Measurements from ENCODE around the gene BMP7. TPM values are rescaled to one million over a fixed set of nuclear protein-coding genes. Genes with fewer than 3 reads are reported as not detected.
"Not testable (repeated sequence)": the region's sequence is repeated elsewhere in the genome, so short reads cannot be mapped to it uniquely, and the experiment has no call there.

The BMP7 gene
- total RNA-seq, 2 experiments from 2014 or later = not detected

DNA sequence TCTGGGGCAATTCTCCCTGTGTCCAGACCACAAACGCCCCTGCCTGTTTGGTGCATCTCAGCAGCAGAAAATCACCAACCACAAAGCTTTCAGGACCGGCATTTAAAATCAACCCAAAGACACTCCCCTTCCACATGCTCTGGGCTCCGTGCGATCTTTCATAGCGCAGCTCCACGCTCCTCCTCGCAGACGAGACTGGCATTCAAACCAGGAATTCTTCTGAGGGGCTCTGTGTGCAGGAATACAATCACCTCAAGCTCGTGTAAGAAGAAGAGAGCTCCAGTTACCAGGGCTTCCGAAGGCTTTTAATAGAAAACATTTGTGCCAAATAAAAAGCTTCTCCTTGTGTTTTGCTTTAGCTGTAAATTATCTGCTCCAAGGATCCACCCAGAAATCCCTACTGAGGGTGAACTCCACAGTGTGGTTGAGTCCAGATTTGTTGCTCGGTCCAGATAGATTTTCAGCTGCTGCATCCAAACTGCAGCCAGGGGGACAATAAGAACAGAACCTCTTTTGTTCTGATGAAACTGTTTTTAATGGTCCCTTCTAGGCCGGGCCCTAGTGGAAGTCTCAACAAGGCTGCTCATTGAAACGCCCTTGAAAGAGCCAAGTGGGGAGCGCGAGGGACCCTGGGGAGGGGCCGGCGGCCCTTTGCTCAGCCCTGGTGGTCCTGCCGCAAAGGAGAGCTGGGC is 16.4 kb upstream of the BMP7 start:
- peaks cover 37% of the 10 kb centered on the region for H3K27me3 Mint-ChIP-seq
- H3K9me3 Mint-ChIP-seq = no peaks in the 10 kb centered on the region
- POLR2A ChIA-PET = no interaction called here
- H3K36me3 Mint-ChIP-seq = no peaks in the 10 kb centered on the region
- CTCF ChIA-PET = no interaction called here
- DNase-seq = no peak
- H3K4me1 Mint-ChIP-seq (ENCODE audit: low read depth) = no peaks in the 10 kb centered on the region
- intact Hi-C loops (cut with micrococcal nuclease) = no loop called here
- H3K27ac Mint-ChIP-seq = no peak overlapping the region
- H3K4me3 Mint-ChIP-seq = no peak overlapping the region

DNA sequence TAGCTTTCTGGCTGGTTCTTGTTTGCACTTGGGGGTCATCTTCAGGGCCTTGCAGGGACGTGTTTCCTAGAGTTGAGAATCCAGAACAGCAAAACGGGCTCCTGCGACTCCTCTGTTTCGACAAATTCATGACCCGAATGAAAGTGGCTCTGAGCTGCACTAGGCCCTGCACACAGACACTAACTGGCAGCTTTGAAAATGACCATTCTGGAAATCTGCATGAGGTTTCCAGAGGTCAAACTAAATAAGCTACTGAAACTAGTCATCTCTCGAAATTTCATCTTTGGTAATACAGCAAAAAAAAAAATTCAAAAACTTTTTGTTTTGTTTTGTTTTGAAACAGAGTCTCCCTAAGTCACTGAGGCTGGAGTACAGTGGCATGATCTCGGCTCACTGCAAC is 15.5 kb upstream of the BMP7 start:
- intact Hi-C loops (cut with micrococcal nuclease) = no loop called here
- DNase-seq = no peak
- no peaks in the 10 kb centered on the region for H3K9me3 Mint-ChIP-seq
- no peak overlapping the region for H3K4me3 Mint-ChIP-seq
- H3K27me3 Mint-ChIP-seq = peaks cover 30% of the 10 kb centered on the region
- ChIA-PET CTCF (no interaction called here), POLR2A (no interaction called here)
- no peak overlapping the region for H3K27ac Mint-ChIP-seq
- H3K4me1 Mint-ChIP-seq (ENCODE audit: low read depth) = no peaks in the 10 kb centered on the region
- no peaks in the 10 kb centered on the region for H3K36me3 Mint-ChIP-seq

DNA sequence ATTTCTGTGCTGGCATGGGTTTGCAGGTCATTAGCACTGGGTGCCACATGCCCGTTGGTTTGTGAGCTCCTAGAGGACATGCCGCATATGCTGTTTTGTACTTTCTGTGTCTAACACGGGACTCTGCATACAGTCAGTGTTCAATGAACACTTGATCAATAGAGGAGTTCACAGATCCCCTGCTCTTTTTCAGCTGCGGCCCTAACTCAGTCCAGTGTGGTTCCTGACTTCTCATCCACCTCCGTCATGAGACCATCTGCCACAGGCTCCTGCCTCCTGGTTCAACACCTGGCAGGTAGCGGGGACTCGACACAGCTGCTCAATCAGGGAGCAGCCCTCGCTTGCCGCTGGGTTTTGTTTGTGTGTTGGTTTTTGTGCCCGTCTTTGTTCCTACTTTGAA is 13.8 kb upstream of the BMP7 start:
- Mint-ChIP-seq H3K4me3 (no peak overlapping the region), H3K36me3 (no peaks in the 10 kb centered on the region)

DNA sequence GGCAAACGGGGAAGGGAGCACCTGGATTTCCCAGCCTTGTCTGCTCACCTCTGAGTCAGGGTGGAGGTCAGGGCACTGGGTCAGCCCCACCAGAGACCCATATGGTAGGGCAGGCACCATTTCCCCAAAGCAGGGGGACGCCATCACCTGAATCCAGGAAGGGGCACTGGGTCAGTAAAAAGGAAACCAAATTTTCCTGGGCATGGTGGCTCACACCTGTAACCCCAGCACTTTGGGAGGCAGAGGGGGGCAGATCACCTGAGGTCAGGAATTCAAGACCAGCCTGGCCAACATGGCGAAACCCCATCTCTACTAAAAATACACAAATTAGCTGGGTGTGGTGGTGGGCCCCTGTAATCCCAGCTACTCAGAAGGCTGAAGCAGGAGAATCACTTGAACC is 13.1 kb upstream of the BMP7 start:
- POLR2A ChIA-PET; CTCF ChIA-PET; H3K9me3 Mint-ChIP-seq; DNase-seq; H3K27ac Mint-ChIP-seq; H3K4me1 Mint-ChIP-seq (ENCODE audit: low read depth); H3K4me3 Mint-ChIP-seq; H3K36me3 Mint-ChIP-seq; intact Hi-C loops (cut with micrococcal nuclease): not testable (repeated sequence)
- peaks cover 28% of the 10 kb centered on the region for H3K27me3 Mint-ChIP-seq

More for the DNA sequence above, 13.8 kb upstream of the BMP7 start:
- Mint-ChIP-seq H3K9me3 (no peaks in the 10 kb centered on the region), H3K27ac (no peak overlapping the region), H3K27me3 (peaks cover 24% of the 10 kb centered on the region), H3K4me1 (ENCODE audit: low read depth) (no peaks in the 10 kb centered on the region)
- DNase-seq = no peak
- POLR2A ChIA-PET = no interaction called here
- CTCF ChIA-PET = no interaction called here
- intact Hi-C loops (cut with micrococcal nuclease) = no loop called here

DNA sequence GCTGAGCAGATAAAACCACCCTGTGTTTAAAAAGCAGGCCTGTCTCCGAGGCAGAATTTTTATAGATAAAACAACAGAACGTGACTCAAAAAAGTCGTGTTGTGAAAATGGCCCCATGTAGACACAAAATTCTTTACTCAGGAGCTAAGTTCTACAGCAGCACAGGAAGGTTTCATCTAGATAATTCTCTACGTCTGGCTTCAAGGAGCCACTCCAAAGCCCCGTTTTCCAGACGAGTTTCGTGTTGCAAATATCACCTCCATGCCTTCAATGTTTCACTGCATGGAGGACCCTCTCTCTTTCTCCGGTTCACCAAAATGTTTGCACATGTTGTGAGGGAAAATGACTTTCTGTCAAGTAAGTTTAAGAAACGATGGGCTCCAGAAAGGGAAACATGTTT is 12.0 kb upstream of the BMP7 start:
- Mint-ChIP-seq H3K9me3 (no peaks in the 10 kb centered on the region), H3K36me3 (no peaks in the 10 kb centered on the region), H3K27ac (no peak overlapping the region), H3K4me3 (no peak overlapping the region), H3K4me1 (ENCODE audit: low read depth) (no peaks in the 10 kb centered on the region), H3K27me3 (peaks cover 20% of the 10 kb centered on the region)
- CTCF ChIA-PET = no interaction called here
- DNase-seq = no peak
- intact Hi-C loops (cut with micrococcal nuclease) = no loop called here
- POLR2A ChIA-PET = no interaction called here

DNA sequence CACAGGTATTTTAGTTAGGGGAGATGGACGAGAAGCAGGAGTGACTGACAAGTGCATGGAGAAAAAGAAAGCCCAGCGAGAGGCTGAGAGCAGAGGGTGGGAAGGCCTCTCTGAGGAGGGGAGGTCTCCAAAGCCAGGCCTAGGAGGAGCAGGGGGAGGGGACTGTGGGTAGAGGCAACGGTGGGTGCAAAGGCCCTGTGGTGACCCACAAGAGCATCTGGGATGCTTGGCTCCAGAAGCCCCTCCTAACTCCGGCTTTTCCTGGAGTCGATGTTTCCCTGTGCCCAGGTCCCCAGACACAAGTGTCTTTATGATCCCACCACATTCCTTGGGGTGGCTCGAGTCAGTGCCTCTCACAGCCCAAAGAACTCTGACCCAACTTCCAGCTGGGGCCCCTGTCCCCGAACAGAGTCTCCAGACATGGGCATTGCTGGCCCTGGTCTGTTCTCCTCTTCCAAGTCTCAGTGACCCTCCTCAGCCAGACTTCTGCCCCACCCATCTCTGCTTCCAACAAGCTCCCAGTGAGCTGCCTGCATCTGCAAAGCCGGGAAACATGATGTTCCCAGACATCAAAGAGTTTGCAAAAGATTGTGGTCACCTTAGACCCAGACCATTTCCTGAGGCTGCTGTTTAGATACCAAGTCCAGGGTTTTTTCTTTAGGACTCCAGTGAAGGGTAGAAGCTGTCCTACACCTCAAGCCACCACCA is 11.1 kb upstream of the BMP7 start:
- Mint-ChIP-seq H3K9me3 (no peaks in the 10 kb centered on the region), H3K4me1 (ENCODE audit: low read depth) (no peaks in the 10 kb centered on the region), H3K27me3 (peaks cover 13% of the 10 kb centered on the region), H3K4me3 (no peak overlapping the region), H3K36me3 (no peaks in the 10 kb centered on the region), H3K27ac (no peak overlapping the region)
- ChIA-PET POLR2A (no interaction called here), CTCF (no interaction called here)
- intact Hi-C loops (cut with micrococcal nuclease) = no loop called here
- DNase-seq = no peak

DNA sequence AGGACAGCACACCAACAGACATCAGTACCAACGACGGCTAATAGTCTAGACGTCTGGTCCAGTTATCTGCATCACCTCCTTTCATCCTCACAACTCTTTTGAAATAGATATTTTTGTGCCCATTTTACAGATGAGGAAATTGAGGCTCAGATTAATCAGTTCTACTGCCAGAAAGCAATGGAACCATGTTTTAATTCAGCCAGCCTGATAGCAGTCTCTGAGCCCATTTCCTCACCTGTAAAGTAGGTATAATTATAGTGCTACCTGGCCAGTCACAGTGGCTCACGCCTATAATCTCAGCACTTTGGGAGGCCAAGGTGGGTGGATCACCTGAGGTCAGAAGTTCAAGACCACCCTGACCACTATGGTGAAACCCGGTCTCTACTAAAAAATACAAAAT is 9.8 kb upstream of the BMP7 start:
- H3K36me3 Mint-ChIP-seq = no peaks in the 10 kb centered on the region
- no peak for DNase-seq
- H3K4me1 Mint-ChIP-seq (ENCODE audit: low read depth) = no peaks in the 10 kb centered on the region
- CTCF ChIA-PET = no interaction called here
- no peak overlapping the region for H3K4me3 Mint-ChIP-seq
- H3K9me3 Mint-ChIP-seq = no peaks in the 10 kb centered on the region
- POLR2A ChIA-PET = no interaction called here
- H3K27ac Mint-ChIP-seq = no peak overlapping the region
- intact Hi-C loops (cut with micrococcal nuclease) = no loop called here
- H3K27me3 Mint-ChIP-seq = peaks cover 11% of the 10 kb centered on the region

DNA sequence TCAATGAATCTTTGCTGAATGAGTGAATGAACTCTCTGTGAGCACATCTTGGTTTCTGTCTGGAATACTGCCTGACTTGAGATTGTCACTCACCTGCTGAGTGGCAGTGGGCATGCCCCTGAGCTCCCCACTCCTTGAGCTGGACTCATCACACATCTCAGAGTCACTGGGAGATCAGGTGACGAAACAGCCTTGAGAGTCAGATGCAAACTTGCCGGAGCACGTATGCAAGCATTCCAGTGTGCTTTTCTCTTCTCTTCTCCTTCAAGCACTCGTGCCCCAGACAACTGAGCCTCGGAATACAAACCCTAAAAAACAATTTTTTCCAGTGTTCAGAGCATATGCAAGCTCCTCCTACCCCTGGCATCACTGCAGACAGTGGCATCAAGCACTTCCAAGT is 9.4 kb upstream of the BMP7 start:
- no peak for DNase-seq
- intact Hi-C loops (cut with micrococcal nuclease) = no loop called here
- H3K4me1 Mint-ChIP-seq (ENCODE audit: low read depth) = no peaks in the 10 kb centered on the region
- no peak overlapping the region for H3K27ac Mint-ChIP-seq
- H3K9me3 Mint-ChIP-seq = no peaks in the 10 kb centered on the region
- no peak overlapping the region for H3K4me3 Mint-ChIP-seq
- ChIA-PET POLR2A (no interaction called here), CTCF (no interaction called here)
- peaks cover 11% of the 10 kb centered on the region for H3K27me3 Mint-ChIP-seq
- H3K36me3 Mint-ChIP-seq = no peaks in the 10 kb centered on the region

DNA sequence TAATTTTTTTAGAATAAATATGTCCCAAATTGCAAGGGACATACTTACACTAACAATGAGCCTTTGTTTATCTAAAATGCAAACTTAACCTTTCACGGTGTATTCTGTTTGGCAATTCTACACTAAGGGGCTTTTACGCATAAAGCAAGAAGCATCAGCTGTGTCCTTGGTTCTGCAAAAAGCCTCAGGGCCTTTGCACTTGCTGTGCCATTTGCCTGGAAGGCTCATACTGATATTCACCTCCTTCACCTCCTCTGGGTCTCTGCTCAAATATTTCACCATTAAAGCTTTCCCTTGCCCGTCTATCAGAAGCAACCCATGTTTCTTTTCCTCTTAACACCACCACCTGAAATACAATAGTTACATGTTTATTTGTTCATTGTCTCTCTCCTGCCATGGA is 8.9 kb upstream of the BMP7 start:
- Mint-ChIP-seq H3K36me3 (no peaks in the 10 kb centered on the region), H3K4me1 (ENCODE audit: low read depth) (no peaks in the 10 kb centered on the region), H3K4me3 (no peak overlapping the region), H3K27me3 (peaks cover 12% of the 10 kb centered on the region), H3K27ac (no peak overlapping the region), H3K9me3 (no peaks in the 10 kb centered on the region)
- ChIA-PET CTCF (no interaction called here), POLR2A (no interaction called here)
- intact Hi-C loops (cut with micrococcal nuclease) = no loop called here
- no peak for DNase-seq

DNA sequence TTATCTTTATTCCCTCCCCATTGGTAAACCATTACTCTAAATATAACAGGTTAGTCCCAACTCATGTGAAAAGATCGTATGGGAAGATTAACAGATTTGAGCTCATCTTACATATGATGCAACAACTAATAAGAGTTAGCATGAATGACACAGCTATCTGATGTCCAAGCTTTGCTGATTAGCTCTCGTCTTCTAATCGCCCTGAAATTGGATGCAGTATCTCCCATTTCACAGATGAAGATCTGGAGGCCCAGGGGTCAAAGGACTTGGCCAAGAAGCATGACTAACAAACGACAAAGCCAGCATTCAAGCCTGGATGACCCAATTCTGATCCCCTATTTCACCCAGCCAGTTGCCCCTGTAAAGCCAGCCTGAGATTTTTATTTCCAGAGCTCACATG is 8.4 kb upstream of the BMP7 start:
- intact Hi-C loops (cut with micrococcal nuclease) = no loop called here
- POLR2A ChIA-PET = no interaction called here
- CTCF ChIA-PET = no interaction called here
- DNase-seq = no peak
- Mint-ChIP-seq H3K4me3 (no peak overlapping the region), H3K36me3 (no peaks in the 10 kb centered on the region), H3K27ac (no peak overlapping the region), H3K9me3 (no peaks in the 10 kb centered on the region), H3K4me1 (ENCODE audit: low read depth) (no peaks in the 10 kb centered on the region), H3K27me3 (peaks cover 12% of the 10 kb centered on the region)

DNA sequence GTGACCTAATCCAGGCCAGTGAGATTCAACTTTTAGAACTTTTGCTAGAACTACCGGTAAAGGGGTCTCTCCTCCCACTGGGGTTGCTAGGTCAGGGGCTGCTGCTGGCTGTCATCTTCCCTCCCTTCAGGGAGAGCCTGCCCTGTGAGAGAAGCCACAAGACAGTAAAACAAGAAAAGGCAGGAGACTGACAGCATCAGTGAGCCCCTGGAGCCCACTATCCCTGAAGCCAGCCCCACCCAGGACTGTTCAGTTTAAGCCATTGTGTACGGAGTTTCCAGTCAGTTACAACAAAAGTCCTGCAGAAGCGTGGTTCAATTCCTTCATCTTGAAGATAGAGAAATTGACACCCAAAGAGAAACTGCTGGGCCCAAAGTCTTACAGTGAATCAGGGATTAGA is 7.9 kb upstream of the BMP7 start:
- H3K36me3 Mint-ChIP-seq = no peaks in the 10 kb centered on the region
- intact Hi-C loops (cut with micrococcal nuclease) = no loop called here
- H3K27ac Mint-ChIP-seq = no peak overlapping the region
- H3K4me1 Mint-ChIP-seq (ENCODE audit: low read depth) = no peaks in the 10 kb centered on the region
- DNase-seq = no peak
- ChIA-PET CTCF (no interaction called here), POLR2A (no interaction called here)
- H3K27me3 Mint-ChIP-seq = peaks cover 15% of the 10 kb centered on the region
- no peak overlapping the region for H3K4me3 Mint-ChIP-seq
- H3K9me3 Mint-ChIP-seq = no peaks in the 10 kb centered on the region

DNA sequence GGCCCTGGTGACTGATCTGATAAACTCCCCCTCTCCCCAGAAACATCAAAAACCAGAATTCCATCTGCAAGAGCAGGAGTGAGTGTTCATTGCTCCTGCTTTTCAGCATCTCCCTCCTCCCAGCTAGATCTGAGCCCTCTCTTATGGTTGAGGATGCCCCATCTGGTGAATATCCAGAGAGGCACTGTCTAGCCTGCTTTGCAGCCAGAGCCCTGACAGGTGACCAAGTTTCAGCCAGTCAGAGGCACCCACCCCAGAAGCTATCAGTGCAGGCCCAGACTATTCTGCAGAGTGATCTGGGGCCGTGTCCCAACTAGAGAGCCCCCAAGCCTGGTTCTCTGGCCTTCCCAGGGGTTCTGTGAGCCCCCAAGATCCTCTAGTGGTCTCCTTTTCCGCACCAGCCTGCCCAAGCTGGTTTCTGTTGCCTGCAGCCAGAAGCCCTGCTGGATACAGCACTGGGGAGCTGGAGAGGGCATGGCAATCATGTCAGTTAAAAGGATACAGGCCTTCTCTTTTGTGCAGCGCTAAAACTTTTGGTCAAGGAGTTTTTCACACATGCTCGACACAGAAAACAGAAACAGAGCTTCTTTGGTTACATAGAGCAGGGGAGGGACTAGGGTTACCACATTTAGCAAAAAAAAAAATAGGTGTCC is 6.6 kb upstream of the BMP7 start:
- Mint-ChIP-seq H3K27me3 (peaks cover 24% of the 10 kb centered on the region), H3K4me1 (ENCODE audit: low read depth) (no peaks in the 10 kb centered on the region), H3K4me3 (no peak overlapping the region), H3K36me3 (no peaks in the 10 kb centered on the region), H3K27ac (no peak overlapping the region), H3K9me3 (no peaks in the 10 kb centered on the region)
- intact Hi-C loops (cut with micrococcal nuclease) = no loop called here
- CTCF ChIA-PET = no interaction called here
- no peak for DNase-seq
- POLR2A ChIA-PET = no interaction called here
